ENCODE data around the gene CKS1B. TPM values are rescaled to one million over a fixed set of nuclear protein-coding genes. Genes with fewer than 3 reads are reported as not detected.

The CKS1B gene
- total and polyA plus RNA-seq, 9 of the 15 experiments (the other 6 are each of a cell fraction or from before 2014, with no cell fraction given), result 215 to 1,103 (median 460) TPM

DNA sequence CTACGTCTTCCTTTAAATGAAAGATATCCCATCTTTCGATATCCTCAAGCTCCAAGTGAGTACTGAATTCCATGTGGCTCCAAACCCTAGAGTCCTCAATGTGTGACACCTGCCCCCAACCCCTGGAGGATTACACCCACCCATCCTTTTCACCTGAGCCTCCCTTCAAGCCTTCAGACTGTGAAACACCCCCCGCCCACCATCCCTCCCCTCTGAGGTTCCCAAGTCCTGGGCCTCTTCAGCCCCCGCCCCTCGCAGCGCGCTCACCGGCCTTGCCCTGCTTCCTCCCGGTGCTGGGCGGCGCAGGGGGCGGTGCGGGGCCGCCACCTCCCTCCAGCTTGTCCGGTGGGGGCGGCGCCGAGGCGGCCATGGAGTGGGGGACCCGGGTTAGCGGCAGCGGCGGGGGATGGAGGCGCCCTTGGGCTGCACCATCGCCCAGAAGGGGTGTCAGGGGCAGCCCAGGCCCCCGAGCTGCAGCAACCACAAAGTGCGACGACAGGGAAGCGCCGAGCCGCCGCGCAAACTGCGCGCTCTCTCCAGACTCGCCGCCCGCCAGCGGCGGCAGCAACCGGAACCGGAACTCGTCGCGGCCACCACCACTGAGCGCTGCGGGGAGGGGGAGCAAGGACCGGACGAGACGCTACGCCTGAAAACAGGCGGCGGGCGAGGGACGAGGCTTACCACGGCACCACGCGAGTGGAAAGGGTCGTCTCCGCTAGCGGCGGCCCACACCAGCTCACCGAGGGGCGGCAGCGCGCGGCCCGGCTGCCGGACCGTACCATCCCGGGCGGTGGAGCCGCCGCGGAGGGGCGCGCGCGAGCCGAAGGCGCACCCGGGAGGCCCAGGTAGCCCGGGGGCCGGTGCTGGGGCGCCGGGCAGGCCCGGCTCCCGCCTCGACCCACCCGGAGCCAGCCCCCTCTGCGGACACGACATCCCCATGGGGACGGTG is 13.0 kb upstream of the CKS1B start, which contains the start of gene PYGO2 (continued):
- TF ChIP-seq, protein P1, sequence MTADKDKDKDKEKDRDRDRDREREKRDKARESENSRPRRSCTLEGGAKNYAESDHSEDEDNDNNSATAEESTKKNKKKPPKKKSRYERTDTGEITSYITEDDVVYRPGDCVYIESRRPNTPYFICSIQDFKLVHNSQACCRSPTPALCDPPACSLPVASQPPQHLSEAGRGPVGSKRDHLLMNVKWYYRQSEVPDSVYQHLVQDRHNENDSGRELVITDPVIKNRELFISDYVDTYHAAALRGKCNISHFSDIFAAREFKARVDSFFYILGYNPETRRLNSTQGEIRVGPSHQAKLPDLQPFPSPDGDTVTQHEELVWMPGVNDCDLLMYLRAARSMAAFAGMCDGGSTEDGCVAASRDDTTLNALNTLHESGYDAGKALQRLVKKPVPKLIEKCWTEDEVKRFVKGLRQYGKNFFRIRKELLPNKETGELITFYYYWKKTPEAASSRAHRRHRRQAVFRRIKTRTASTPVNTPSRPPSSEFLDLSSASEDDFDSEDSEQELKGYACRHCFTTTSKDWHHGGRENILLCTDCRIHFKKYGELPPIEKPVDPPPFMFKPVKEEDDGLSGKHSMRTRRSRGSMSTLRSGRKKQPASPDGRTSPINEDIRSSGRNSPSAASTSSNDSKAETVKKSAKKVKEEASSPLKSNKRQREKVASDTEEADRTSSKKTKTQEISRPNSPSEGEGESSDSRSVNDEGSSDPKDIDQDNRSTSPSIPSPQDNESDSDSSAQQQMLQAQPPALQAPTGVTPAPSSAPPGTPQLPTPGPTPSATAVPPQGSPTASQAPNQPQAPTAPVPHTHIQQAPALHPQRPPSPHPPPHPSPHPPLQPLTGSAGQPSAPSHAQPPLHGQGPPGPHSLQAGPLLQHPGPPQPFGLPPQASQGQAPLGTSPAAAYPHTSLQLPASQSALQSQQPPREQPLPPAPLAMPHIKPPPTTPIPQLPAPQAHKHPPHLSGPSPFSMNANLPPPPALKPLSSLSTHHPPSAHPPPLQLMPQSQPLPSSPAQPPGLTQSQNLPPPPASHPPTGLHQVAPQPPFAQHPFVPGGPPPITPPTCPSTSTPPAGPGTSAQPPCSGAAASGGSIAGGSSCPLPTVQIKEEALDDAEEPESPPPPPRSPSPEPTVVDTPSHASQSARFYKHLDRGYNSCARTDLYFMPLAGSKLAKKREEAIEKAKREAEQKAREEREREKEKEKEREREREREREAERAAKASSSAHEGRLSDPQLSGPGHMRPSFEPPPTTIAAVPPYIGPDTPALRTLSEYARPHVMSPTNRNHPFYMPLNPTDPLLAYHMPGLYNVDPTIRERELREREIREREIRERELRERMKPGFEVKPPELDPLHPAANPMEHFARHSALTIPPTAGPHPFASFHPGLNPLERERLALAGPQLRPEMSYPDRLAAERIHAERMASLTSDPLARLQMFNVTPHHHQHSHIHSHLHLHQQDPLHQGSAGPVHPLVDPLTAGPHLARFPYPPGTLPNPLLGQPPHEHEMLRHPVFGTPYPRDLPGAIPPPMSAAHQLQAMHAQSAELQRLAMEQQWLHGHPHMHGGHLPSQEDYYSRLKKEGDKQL (CRISPR knock-in tag; IDR thresholded peaks at IDR 0.05; ENCODE audit: borderline replicate concordance), result no peak
- TF ChIP-seq NONO (IDR thresholded peaks at IDR 0.05; ENCODE audit: low read depth in 2 of 2, low read length in 1 of 2), result peak in 1 of 2 experiments; percentile 99; a peak in 3 of 4 replicates
- no peak for TF ChIP-seq ZNF347 (CRISPR knock-in tag; IDR thresholded peaks at IDR 0.05; ENCODE audit: low read depth)
- TF ChIP-seq CHCHD3 (CRISPR knock-in tag; IDR thresholded peaks at IDR 0.05), result peak; percentile 63; the same call in 1 of the 2 replicates
- peak; percentile 62 for TF ChIP-seq L3MBTL2 (IDR thresholded peaks at IDR 0.05)
- no peak for TF ChIP-seq ZNF707 (CRISPR knock-in tag; conservative IDR thresholded peaks at IDR 0.05)
- TF ChIP-seq PCBP1 (IDR thresholded peaks at IDR 0.05; ENCODE audit: low read depth, low read length, poor library complexity, severe bottlenecking), result peak; percentile 88
- TF ChIP-seq THRB (CRISPR knock-in tag; conservative IDR thresholded peaks at IDR 0.05), result peak; percentile 85
- 0 out of 2 replicates have a peak, but pooled peaks have one; percentile 15 for TF ChIP-seq CREB3L1 (IDR thresholded peaks at IDR 0.05; ENCODE audit: borderline replicate concordance, low read depth)
- peak; percentile 61; the same call in 1 of the 2 replicates for TF ChIP-seq ESRRA (IDR thresholded peaks at IDR 0.05; ENCODE audit: borderline replicate concordance, low read depth)
- TF ChIP-seq ZNF408 (CRISPR knock-in tag; IDR thresholded peaks at IDR 0.05; ENCODE audit: low read depth), result no peak
- peak; percentile 60 for TF ChIP-seq E2F8 (IDR thresholded peaks at IDR 0.05; ENCODE audit: low read depth, partially characterized antibody)
